ENCODE measurements around the gene PICK1.

Gene PICK1

DNA sequence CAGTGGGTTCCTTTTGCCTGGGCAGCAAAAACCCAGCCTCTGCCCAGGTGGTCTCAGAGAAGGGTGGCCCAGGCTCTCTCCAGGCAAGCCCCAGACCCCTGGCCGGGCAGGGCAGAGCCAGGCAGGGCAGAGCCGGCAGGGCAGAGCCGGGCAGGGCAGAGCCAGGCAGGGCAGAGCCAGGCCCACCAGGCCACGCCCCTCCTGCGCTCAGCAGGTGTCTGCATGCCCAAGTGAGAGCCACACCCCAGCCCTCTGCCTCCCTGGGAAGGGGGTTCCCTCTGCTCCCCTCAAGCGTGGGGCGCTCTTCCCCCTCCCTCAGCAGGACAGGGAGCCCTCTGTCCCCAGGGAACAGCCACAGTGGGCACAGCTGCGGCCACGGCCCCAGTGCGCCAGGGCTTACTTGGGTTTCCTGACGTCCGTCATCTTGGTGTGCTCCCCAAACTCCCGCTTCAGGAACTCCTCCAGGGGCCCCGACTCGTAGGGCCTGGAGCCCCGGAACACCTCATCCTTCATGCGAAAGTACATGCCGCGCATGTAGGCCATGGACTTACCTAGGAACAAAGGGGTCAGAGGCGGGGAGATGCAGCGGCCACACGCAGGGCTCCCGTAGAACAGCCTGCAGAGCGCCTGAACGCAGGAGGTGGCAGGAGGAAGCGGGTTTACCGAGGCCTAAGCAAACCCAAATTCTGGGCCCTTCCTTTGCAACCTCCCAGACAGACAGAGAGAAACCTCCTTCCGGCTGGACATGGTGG is 63.3 kb downstream of the PICK1 start:
- DNase-seq, result no peak

DNA sequence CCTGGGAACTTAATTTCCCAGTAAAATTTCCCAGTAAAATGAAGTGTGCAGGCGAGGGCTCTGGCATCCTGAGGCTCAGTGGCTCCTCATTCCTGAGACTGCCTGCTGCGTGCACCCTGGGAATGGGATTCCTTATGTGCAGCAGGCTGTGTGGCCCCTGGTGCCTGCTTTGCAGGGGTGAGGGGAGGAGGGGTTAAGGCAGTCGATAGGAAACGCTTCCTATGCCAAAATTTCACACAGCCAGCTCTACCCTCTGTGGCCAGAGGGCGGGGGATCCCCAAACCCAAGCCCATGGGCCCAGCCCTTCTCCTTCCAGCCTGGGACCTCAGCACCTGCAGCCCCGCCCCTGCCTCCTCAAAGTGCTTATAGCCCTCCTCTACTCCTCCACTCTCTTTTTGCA is 65.4 kb downstream of the PICK1 start:
- DNase-seq, result no peak

- no peak for DNase-seq
Measured at GRCh38 chr22:38124236-38124974, 67.2 kb downstream of the PICK1 start.

GRCh38 chr22:38125038-38125610 is 67.9 kb downstream of the PICK1 start:
- no peak for DNase-seq

All from NCI-H1105 treated with DMSO at 0.1 percent for 48 hours (cell line).